Skeletal muscle tissue (tissue), 2 donors: Measurements from ENCODE around the gene COPS7A. TPM values are rescaled to one million over a fixed set of nuclear protein-coding genes. Genes with fewer than 3 reads are reported as not detected.

ENCODE experiments used
- small RNA-seq: library from RNA; depleted of rRNA; stranded (forward); fragments of <200 nt; gene quantifications from one replicate; pipeline ENCODE3, GENCODE V24; 2014
- total RNA-seq: library from RNA; depleted of rRNA; stranded (reverse); fragments of >200 nt; gene quantifications from one replicate; pipeline ENCODE4 v1.2.3, GENCODE V29; 2014

COPS7A gene
- total RNA-seq, 1 donor from 2014 or later: 30.8 TPM

Small RNA genes lying within 50 kb of the gene (small RNA-seq; reads per million reads assigned to genes)
- gene RNU6-781P: not detected

Other genes starting within 250 kb of the COPS7A start
- 141 TPM for gene MRPL51, start 230.8 kb upstream of the COPS7A start, total RNA-seq
- 23.0 TPM for gene NCAPD2, start 229.9 kb upstream of the COPS7A start, total RNA-seq
- 5,507 TPM for gene GAPDH, start 189.5 kb upstream of the COPS7A start, total RNA-seq
- 8.9 TPM for gene IFFO1, start 168.0 kb upstream of the COPS7A start, total RNA-seq
- gene NOP2, start 155.8 kb upstream of the COPS7A start, total RNA-seq: 6.3 TPM
- gene CHD4, start 116.7 kb upstream of the COPS7A start, total RNA-seq: 211 TPM
- 1.0 TPM for gene LPAR5, start 88.1 kb upstream of the COPS7A start, total RNA-seq
- gene ACRBP, start 76.6 kb upstream of the COPS7A start, total RNA-seq: 1.0 TPM
- gene ING4, start 60.9 kb upstream of the COPS7A start, total RNA-seq: 38.1 TPM
- 8.4 TPM for gene ZNF384, start 34.7 kb upstream of the COPS7A start, total RNA-seq
- gene PIANP, start 23.2 kb upstream of the COPS7A start, total RNA-seq: under 0.01 TPM
- 73.6 TPM for gene MLF2, start 29.1 kb downstream of the COPS7A start, total RNA-seq
- 40.2 TPM for gene PTMS, start 42.3 kb downstream of the COPS7A start, total RNA-seq
- gene LAG3, start 48.5 kb downstream of the COPS7A start, total RNA-seq: not detected
- gene CD4, start 65.5 kb downstream of the COPS7A start, total RNA-seq: 6.8 TPM
- 8.9 TPM for gene GPR162, start 97.8 kb downstream of the COPS7A start, total RNA-seq
- gene P3H3, start 104.4 kb downstream of the COPS7A start, total RNA-seq: 19.8 TPM
- gene GNB3, start 116.9 kb downstream of the COPS7A start, total RNA-seq: 3.7 TPM
- 3.1 TPM for gene CDCA3, start 127.2 kb downstream of the COPS7A start, total RNA-seq
- 61.6 TPM for gene USP5, start 128.1 kb downstream of the COPS7A start, total RNA-seq
- 1,878 TPM for gene TPI1, start 143.5 kb downstream of the COPS7A start, total RNA-seq
- 3.1 TPM for gene SPSB2, start 149.3 kb downstream of the COPS7A start, total RNA-seq
- gene LRRC23, start 180.8 kb downstream of the COPS7A start, total RNA-seq: 12.5 TPM
- 2.6 TPM for gene ENO2, start 190.5 kb downstream of the COPS7A start, total RNA-seq
- 7.3 TPM for gene ATN1, start 203.9 kb downstream of the COPS7A start, total RNA-seq
- gene RNU7-1, start 219.8 kb downstream of the COPS7A start, total RNA-seq: not detected
- gene C12orf57, start 220.0 kb downstream of the COPS7A start, total RNA-seq: 205 TPM
- 7.8 TPM for gene PTPN6, start 227.3 kb downstream of the COPS7A start, total RNA-seq
- gene PHB2, start 246.6 kb downstream of the COPS7A start, total RNA-seq: 273 TPM
- gene EMG1, start 246.9 kb downstream of the COPS7A start, total RNA-seq: 28.2 TPM